ENCODE measurements around the gene CLDND2. TPM values are rescaled to one million over a fixed set of nuclear protein-coding genes. Genes with fewer than 3 reads are reported as not detected.

CLDND2 gene
- total and polyA plus RNA-seq, 10 of the 15 experiments (the other 5 are each of a cell fraction or from before 2014, with no cell fraction given): 0.24 to 7.1 (median 1.8) TPM; not detected in 1

GRCh38 chr19:51320280-51320657, 48.5 kb downstream of the CLDND2 start:
- H3K9me3 ChIP-seq (replicated peaks; ENCODE audit: control insufficient read depth, insufficient read depth, low read length): no peaks in the 10 kb centered on the region
- DNase-seq (ENCODE audit: low read depth, low spot score): no peak
- 64% methylated on average over 14 of the region's 14 CpGs for WGBS (ENCODE audit: insufficient coverage, insufficient replicate concordance, low lambda C conversion rate, missing lambda C conversion rate)
- CTCF ChIA-PET: no interaction called here
- RAD21 ChIA-PET (ENCODE audit: unreplicated experiment): no interaction called here
- SMC1A ChIA-PET (ENCODE audit: uncharacterized antibody, unreplicated experiment): no interaction called here
- ATAC-seq: no peak
- TF ChIP-seq SRF (IDR thresholded peaks at IDR 0.05; ENCODE audit: low read depth in 2 of 2, low read length in 2 of 2) (no peak), LARP7 (IDR thresholded peaks at IDR 0.05) (no peak), MTA2 (IDR thresholded peaks at IDR 0.05; ENCODE audit: low read depth) (no peak), JUNB (IDR thresholded peaks at IDR 0.05) (no peak), EP300 (IDR thresholded peaks at IDR 0.05; ENCODE audit: borderline replicate concordance in 1 of 2, control insufficient read depth in 1 of 2, low read depth in 2 of 2, low read length in 2 of 2) (no peak), SUPT20H (IDR thresholded peaks at IDR 0.05; ENCODE audit: borderline replicate concordance, control insufficient read depth, low read depth, low read length) (no peak), RFX5 (IDR thresholded peaks at IDR 0.05; ENCODE audit: low read depth, low read length) (no peak), RELB (IDR thresholded peaks at IDR 0.05; ENCODE audit: low read depth) (no peak), ZBED1 (IDR thresholded peaks at IDR 0.05; ENCODE audit: borderline replicate concordance) (no peak), TARDBP (IDR thresholded peaks at IDR 0.05; ENCODE audit: borderline replicate concordance) (no peak), POLR2A (IDR thresholded peaks at IDR 0.05; ENCODE audit: low read depth, low read length) (no peak), IRF4 (IDR thresholded peaks at IDR 0.05; ENCODE audit: low read depth, low read length) (no peak), CHD4 (IDR thresholded peaks at IDR 0.05) (no peak), MLLT1 (IDR thresholded peaks at IDR 0.05) (no peak), SIN3A (IDR thresholded peaks at IDR 0.05; ENCODE audit: low read depth, low read length) (no peak), CBFB (IDR thresholded peaks at IDR 0.05; ENCODE audit: low read depth) (no peak), BCL11A (IDR thresholded peaks at IDR 0.05; ENCODE audit: low read depth, low read length) (no peak)
- TF ChIP-seq, protein P1, sequence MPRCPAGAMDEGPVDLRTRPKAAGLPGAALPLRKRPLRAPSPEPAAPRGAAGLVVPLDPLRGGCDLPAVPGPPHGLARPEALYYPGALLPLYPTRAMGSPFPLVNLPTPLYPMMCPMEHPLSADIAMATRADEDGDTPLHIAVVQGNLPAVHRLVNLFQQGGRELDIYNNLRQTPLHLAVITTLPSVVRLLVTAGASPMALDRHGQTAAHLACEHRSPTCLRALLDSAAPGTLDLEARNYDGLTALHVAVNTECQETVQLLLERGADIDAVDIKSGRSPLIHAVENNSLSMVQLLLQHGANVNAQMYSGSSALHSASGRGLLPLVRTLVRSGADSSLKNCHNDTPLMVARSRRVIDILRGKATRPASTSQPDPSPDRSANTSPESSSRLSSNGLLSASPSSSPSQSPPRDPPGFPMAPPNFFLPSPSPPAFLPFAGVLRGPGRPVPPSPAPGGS (IDR thresholded peaks at IDR 0.05; ENCODE audit: borderline replicate concordance, insufficient read depth, low read depth, low read length, poor library complexity, severe bottlenecking): no peak
- no peak overlapping the region for H3K4me3 ChIP-seq
- H3K36me3 ChIP-seq (ENCODE audit: control insufficient read depth in 2 of 2, insufficient read depth in 2 of 2, low read length in 1 of 2): no peaks in the 10 kb centered on the region
- intact Hi-C loops (cut with micrococcal nuclease; ENCODE audit: unreplicated experiment): no loop called here
- no peak overlapping the region for H3K27ac ChIP-seq (ENCODE audit: control insufficient read depth, insufficient read depth)
- H3K79me2 ChIP-seq (ENCODE audit: control insufficient read depth, insufficient read depth, low read length): no peaks in the 10 kb centered on the region
- in situ Hi-C loops (cut with MboI): no loop called here
- H3K4me1 ChIP-seq (ENCODE audit: control insufficient read depth, insufficient read depth, low read length): no peaks in the 10 kb centered on the region
- no peak overlapping the region for H2AFZ ChIP-seq (ENCODE audit: control insufficient read depth, low read depth, low read length)
- H3K9ac ChIP-seq (ENCODE audit: control insufficient read depth, insufficient read depth, low read length): no peak overlapping the region
- no TSS peak for BruUV-seq (replicated peaks)
- POLR2A ChIA-PET: no interaction called here
- H4K20me1 ChIP-seq (ENCODE audit: control insufficient read depth, insufficient read depth): no peaks in the 10 kb centered on the region
- H3K4me2 ChIP-seq (ENCODE audit: control insufficient read depth, insufficient read depth): no peak overlapping the region
- no peak for FAIRE-seq
- peaks cover 0 to 5% of the 10 kb centered on the region in 2 experiments; a peak in 1 of 4 replicates for H3K27me3 ChIP-seq (replicated peaks in 1 of 2; ENCODE audit: control insufficient read depth in 2 of 2, insufficient read depth in 2 of 2, low read length in 1 of 2)
